Spleen (tissue), 11 donors: ENCODE measurements around the gene RAPSN. TPM values are rescaled to one million over a fixed set of nuclear protein-coding genes. Genes with fewer than 3 reads are reported as not detected.

ENCODE experiments used
- DNase-seq: peaks from one replicate; pipeline ENCODE4 v3.0.0-alpha.2; 2020
- H3K27ac ChIP-seq, 8 donors: fragments of 200-600 bp; sonication (generic) in 7 of 8; 1 replicate in 4 of 8; 2 replicates in 4 of 8; pipeline versions ENCODE4 v1.5.0 to v1.8.0; 2016 to 2021; ENCODE audit warnings: inconsistent platforms in 4 of 8, mild to moderate bottlenecking in 4 of 8, moderate library complexity in 1 of 8
- H3K27me3 ChIP-seq, 7 donors: fragments of 200-600 bp; sonication (generic) in 6 of 7; replicated peaks in 1 of 7; 1 replicate in 4 of 7; 2 replicates in 3 of 7; pipeline versions ENCODE4 v1.5.0 to v1.8.0; 2016 to 2021; ENCODE audit warnings: inconsistent platforms in 3 of 7, mild to moderate bottlenecking in 1 of 7
- H3K36me3 ChIP-seq, 6 donors: fragments of 200-600 bp; sonication (generic) in 5 of 6; 1 replicate in 4 of 6; 2 replicates in 2 of 6; pipeline versions ENCODE4 v1.5.0 to v1.8.0; 2016 to 2021; ENCODE audit warnings: inconsistent platforms in 2 of 6
- H3K4me1 ChIP-seq, 6 donors: fragments of 200-600 bp; sonication (generic) in 5 of 6; 1 replicate in 3 of 6; 2 replicates in 3 of 6; pipeline versions ENCODE4 v1.5.0 to v1.8.0; 2016 to 2021; ENCODE audit warnings: inconsistent platforms in 3 of 6
- H3K4me3 ChIP-seq, 8 donors: fragments of 200-600 bp; sonication (generic) in 7 of 8; 1 replicate in 4 of 8; 2 replicates in 4 of 8; pipeline versions ENCODE4 v1.5.0 to v1.8.0; 2016 to 2021; ENCODE audit warnings: inconsistent platforms in 4 of 8, mild to moderate bottlenecking in 4 of 8, moderate library complexity in 2 of 8
- H3K9me3 ChIP-seq, 8 donors: fragments of 200-600 bp; sonication (generic) in 7 of 8; 1 replicate in 4 of 8; 2 replicates in 4 of 8; pipeline versions ENCODE4 v1.5.0 to v1.8.0; 2016 to 2021; ENCODE audit warnings: inconsistent platforms in 4 of 8
- CTCF ChIP-seq, 11 experiments: fragments of 200-600 bp in 7 of 11; fragments of 450-650 bp in 4 of 11; sonication (generic) in 4 of 11; IDR thresholded peaks in 8 of 11; conservative IDR thresholded peaks in 3 of 11; 1 replicate in 7 of 11; 2 replicates in 4 of 11; pipeline versions ENCODE4 v1.4.0 to v1.8.0; 2016 to 2021; ENCODE audit warnings: antibody characterized with exemption in 11 of 11, inconsistent platforms in 4 of 11, mild to moderate bottlenecking in 1 of 11
- POLR2A ChIP-seq, 3 donors: fragments of 450-650 bp; IDR thresholded peaks; one replicate each; pipeline ENCODE4 v1.5.1; 2017; ENCODE audit warnings: antibody characterized with exemption in 3 of 3, mild to moderate bottlenecking in 1 of 3
- POLR2AphosphoS5 ChIP-seq, 3 donors: sonication (generic); formaldehyde crosslinking; IDR thresholded peaks; one replicate each; pipeline ENCODE4 v1.5.1; 2017; ENCODE audit warnings: antibody characterized with exemption in 3 of 3
- WGBS, 5 donors: extraction: QIAGEN DNeasy Blood & Tissue Kit in 3 of 5; methylation state at CpG; one replicate each; pipeline versions ENCODE4 v1.1.5 to v1.1.7; 2013 to 2018; 5-methylcytosine and 5-hydroxymethylcytosine counted together
- intact Hi-C: fragments of 100-400 bp; cut with DNase I; formaldehyde crosslinking; loops from one replicate; pipeline ENCODE4 v1.15.0; 2023; ENCODE audit warnings: low total_unique reads
- polyA plus RNA-seq, 3 donors: library from polyadenylated mRNA; stranded (reverse); fragments of 200-250 nt; gene quantifications; one replicate each; pipeline ENCODE4 v1.2.1, GENCODE V29; 2013
- total RNA-seq, 7 donors: library from RNA; depleted of rRNA in 3 of 7; stranded (reverse); fragments of >200 nt in 3 of 7; fragmentation: NEBNext Ultra II Directional in 4 of 7; extraction: Animal tissue kit (Norgen Biotek cat#: 25700) in 4 of 7; gene quantifications; one replicate each; pipeline versions ENCODE4 v1.1.0 to v1.2.1, GENCODE V29; 2016 to 2021
- donor health status: healthy with polysubstance abuse.
- donor health status: DM: no; HTN: no; CAD: no; lungs with moderate emphysema.
- donor health status: DM: no; HTN: no; CAD: no.
- donor health status: Bipolar disorder and iron deficiency.
- donor health status: healthy.
- donor health status: DM: no; HTN: no; CAD: no.
- donor health status: DM: yes; HTN: yes; CAD: no.

The RAPSN gene
- total and polyA plus RNA-seq, 10 donors: 0.42 to 1.6 (median 0.96) TPM; not detected in 2

GRCh38 chr11:47440054-47440476 lies 8.9 kb downstream of the RAPSN start:
- 46 to 96% (median 91%) methylated on average over 2 of the region's 2 CpGs for WGBS, 5 donors
- TF ChIP-seq POLR2AphosphoS5 (IDR thresholded peaks at IDR 0.05) (no peak), CTCF (IDR thresholded peaks at IDR 0.05 in 8 of 11, conservative IDR thresholded peaks at IDR 0.05 in 3 of 11) (no peak), POLR2A (IDR thresholded peaks at IDR 0.05) (no peak)

GRCh38 chr11:47438721-47439120 lies 10.2 kb downstream of the RAPSN start:
- peaks cover 0 to 3% (median 0%) of the 10 kb centered on the region in 8 donors for H3K9me3 ChIP-seq
- WGBS, 5 donors: 91 to 95% (median 94%) methylated on average over 7 to 18 of the region's 18 CpGs
- no peak for DNase-seq
- H3K27me3 ChIP-seq: no peaks in the 10 kb centered on the region
- intact Hi-C loops: no loop called here
- H3K4me1 ChIP-seq: no peaks in the 10 kb centered on the region
- no peaks in the 10 kb centered on the region for H3K36me3 ChIP-seq
- H3K4me3 ChIP-seq: no peak overlapping the region
- TF ChIP-seq POLR2AphosphoS5 (IDR thresholded peaks at IDR 0.05) (no peak), POLR2A (IDR thresholded peaks at IDR 0.05) (no peak), CTCF (IDR thresholded peaks at IDR 0.05 in 8 of 11, conservative IDR thresholded peaks at IDR 0.05 in 3 of 11) (no peak)
- no peak overlapping the region for H3K27ac ChIP-seq

More at GRCh38 chr11:47440054-47440476, 8.9 kb downstream of the RAPSN start:
- no peak overlapping the region for H3K4me3 ChIP-seq
- H3K36me3 ChIP-seq: no peaks in the 10 kb centered on the region
- intact Hi-C loops: no loop called here
- peaks cover 0 to 3% (median 0%) of the 10 kb centered on the region in 8 donors for H3K9me3 ChIP-seq
- no peaks in the 10 kb centered on the region for H3K4me1 ChIP-seq
- DNase-seq: no peak
- no peak overlapping the region for H3K27ac ChIP-seq
- H3K27me3 ChIP-seq: no peaks in the 10 kb centered on the region

- intact Hi-C loops: no loop called here
- H3K4me3 ChIP-seq: no peak overlapping the region
- no peak overlapping the region for H3K27ac ChIP-seq
- WGBS, 5 donors: 66 to 87% (median 71%) methylated on average over 13 to 16 of the region's 16 CpGs
- H3K36me3 ChIP-seq: no peaks in the 10 kb centered on the region
- no peaks in the 10 kb centered on the region for H3K4me1 ChIP-seq
- no peak for TF ChIP-seq POLR2A (IDR thresholded peaks at IDR 0.05)
- peak in 1 of 3 donors; percentile 39 for TF ChIP-seq POLR2AphosphoS5 (IDR thresholded peaks at IDR 0.05)
- no peak for TF ChIP-seq CTCF (IDR thresholded peaks at IDR 0.05 in 8 of 11, conservative IDR thresholded peaks at IDR 0.05 in 3 of 11)
- no peak for DNase-seq
- H3K27me3 ChIP-seq: no peaks in the 10 kb centered on the region
- H3K9me3 ChIP-seq: peaks cover 0 to 3% (median 0%) of the 10 kb centered on the region in 8 donors
These were observed 11.1 kb downstream of the RAPSN start for GRCh38 chr11:47437746-47438418.

- peaks cover 0 to 3% (median 0%) of the 10 kb centered on the region in 8 donors for H3K9me3 ChIP-seq
- no peaks in the 10 kb centered on the region for H3K27me3 ChIP-seq
- H3K4me3 ChIP-seq: no peak overlapping the region
- H3K4me1 ChIP-seq: no peaks in the 10 kb centered on the region
- H3K36me3 ChIP-seq: no peaks in the 10 kb centered on the region
- no peak overlapping the region for H3K27ac ChIP-seq
- WGBS, 5 donors: 77 to 85% (median 81%) methylated on average over 11 of the region's 11 CpGs
- intact Hi-C loops: no loop called here
- TF ChIP-seq POLR2AphosphoS5 (IDR thresholded peaks at IDR 0.05) (no peak), CTCF (IDR thresholded peaks at IDR 0.05 in 8 of 11, conservative IDR thresholded peaks at IDR 0.05 in 3 of 11) (no peak), POLR2A (IDR thresholded peaks at IDR 0.05) (no peak)
- DNase-seq: no peak
These were observed 11.7 kb downstream of the RAPSN start for GRCh38 chr11:47437218-47437745.
